Hematopoietic multipotent progenitor cell treated with erythropoietin and hydrocortisone succinate and interleukin-3 and kit ligand, for 15 days (in vitro differentiated cells): Measurements from ENCODE around the gene PDCD1.
"Not testable (repeated sequence)": the region's sequence is repeated elsewhere in the genome, so short reads cannot be mapped to it uniquely, and the experiment has no call there.

Experiments
- DNase-seq: peaks from one replicate; pipeline ENCODE4 v3.0.0-alpha.2; 2015; ENCODE audit warnings: low spot score

The PDCD1 gene

GRCh38 chr2:241833756-241834526 is 24.8 kb downstream of the PDCD1 start:
- not testable (repeated sequence) for DNase-seq

GRCh38 chr2:241833101-241833663 is 25.5 kb downstream of the PDCD1 start:
- no peak for DNase-seq

DNA sequence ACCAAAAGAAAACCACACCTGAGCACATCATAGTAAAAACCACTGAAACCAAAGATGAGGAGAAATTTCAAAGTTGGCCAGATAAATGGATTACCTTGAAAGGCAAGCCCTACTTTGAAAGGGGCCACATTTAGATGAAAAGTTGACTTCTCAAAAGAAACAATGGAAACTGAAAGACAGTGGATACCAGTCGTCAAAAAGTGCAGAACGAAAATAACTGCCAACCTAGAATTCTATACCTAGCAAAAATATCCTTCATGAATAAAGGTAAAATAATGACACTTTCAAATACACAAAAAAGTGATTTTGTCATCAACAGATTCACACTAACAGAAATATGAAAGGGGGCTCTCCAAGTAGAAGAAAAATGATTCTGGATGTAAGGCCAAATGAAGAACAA is 31.3 kb downstream of the PDCD1 start:
- no peak for DNase-seq

GRCh38 chr2:241823531-241824437 is 34.9 kb downstream of the PDCD1 start:
- not testable (repeated sequence) for DNase-seq

DNA sequence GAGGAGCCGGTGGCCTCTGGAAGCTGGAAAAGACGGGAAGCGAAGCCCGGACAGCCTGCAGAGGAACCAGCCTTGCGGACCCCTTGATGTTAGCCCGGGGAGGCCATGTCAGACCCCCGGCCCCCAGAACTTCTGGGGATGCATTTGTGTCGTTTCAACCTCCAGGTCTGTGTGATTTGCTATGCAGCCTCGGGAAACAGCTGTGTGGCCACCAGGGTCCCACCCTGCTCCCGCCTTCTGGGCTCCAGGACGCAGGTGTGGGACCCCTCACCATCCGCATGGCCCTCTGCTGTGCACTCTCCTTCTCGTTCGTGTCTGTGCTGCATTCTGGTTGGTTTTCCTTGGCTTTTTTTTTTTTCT is 36.5 kb downstream of the PDCD1 start:
- DNase-seq: no peak

DNA sequence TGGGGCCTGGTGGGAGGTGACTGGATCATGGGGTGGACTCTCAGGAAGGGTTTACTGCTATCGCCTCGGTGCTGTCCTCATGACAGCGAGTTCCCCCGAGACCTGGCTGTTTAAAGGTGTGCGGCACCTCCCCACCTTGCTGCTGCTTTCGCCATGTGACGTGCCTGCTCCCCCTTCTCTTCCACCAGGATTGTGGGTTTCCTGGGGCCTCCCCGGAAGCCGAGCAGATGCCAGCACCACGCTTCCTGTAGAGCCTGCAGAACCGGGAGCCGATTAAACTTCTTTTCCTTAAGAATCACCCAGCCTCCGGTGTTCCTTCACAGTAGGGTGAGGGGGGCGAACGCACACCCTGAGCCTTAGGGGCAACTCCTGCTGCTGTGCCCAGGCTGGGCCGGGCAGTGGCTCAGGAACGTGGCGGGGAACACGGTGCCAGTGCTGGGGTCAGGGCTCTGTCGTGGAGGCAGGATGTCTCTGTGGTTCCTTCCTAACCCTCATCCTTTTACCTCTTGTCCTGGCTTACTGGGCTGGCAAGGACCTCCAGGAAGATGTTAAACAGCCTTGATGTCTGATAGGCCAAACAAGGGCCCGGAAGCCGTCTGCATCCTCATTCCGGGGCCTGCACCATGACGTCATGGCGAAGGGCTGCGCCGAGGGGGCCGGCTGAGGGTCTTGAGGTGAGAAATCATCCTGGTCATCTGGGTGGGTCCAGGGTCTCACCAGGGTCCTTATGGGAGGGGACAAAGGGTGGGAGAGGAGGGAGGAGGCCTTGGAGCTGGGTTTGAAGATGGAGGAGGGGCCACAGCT is 37.0 kb downstream of the PDCD1 start:
- DNase-seq: no peak

- DNase-seq: no peak
Observed at GRCh38 chr2:241820625-241821384, 37.9 kb downstream of the PDCD1 start.

- DNase-seq: not testable (repeated sequence)
Observed at GRCh38 chr2:241819947-241820624, 38.6 kb downstream of the PDCD1 start.

DNA sequence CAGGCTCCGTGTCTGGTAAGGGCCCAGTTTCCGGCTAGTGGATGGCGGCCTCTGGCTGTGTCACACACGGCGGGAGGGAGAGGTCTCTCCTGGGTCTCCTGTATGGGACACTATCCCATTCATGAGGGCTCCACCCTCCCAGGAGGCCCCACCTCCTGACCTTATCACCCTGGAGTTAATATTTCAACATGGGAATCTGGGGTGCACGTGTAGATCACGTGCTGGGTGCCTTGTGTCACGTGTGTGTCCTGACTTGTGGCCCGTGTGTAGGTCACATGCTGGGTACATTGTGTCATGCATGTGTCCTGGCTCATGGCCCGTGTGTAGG is 39.8 kb downstream of the PDCD1 start:
- DNase-seq: no peak

- no peak for DNase-seq
Observed at GRCh38 chr2:241818229-241818942, 40.3 kb downstream of the PDCD1 start.

DNA sequence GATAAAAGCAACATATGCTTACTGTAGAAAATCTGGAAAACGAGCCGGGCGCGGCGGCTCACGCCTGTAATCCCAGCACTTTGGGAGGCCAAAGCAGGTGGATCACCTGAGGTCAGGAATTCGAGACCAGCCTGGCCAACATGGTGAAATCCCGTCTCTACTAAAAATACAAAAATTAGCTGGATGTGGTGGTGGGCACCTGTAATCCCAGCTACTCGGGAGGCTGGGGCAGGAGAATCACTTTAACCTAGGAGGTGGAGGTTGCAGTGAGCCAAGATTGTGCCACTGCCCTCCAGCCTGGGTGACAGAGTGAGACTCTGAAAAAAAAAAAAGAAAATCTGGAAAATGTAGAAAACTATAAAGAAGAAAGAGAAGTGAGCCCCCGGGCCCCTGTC is 40.9 kb downstream of the PDCD1 start:
- DNase-seq: not testable (repeated sequence)

DNA sequence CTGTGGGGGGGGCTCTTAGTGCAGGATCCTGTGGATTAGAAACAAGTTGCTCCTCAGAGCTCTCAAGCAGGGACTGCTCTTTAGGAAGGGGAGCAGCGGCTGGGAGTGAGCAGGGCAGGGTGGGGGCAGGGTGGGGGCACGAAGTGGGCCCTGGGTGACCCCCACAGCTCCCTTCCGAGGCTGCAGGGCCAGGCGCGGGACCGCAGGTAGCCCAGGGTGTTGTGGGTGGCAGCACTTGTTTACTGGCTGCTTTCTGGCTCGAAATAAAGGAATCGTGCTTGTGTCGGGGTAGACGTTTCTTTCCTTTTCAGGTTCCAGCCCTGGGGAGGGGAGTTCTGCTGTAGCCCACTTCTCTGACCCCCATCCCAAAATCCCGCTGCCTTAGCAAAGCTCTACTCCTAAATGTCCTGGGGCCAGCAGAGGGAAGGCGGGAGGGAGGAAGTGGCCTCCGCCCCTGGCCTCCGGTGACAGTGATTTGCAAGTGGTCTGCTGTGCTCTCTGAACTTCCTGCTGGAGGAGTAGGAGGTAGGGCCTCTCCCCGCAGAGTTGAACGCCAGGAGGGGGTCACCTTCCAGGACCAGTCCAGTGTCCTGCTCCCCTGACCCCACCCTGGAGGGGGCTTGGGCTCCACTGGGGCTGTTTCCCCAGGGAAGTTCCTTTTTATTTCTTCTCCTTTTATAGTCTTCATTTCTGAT is 41.4 kb downstream of the PDCD1 start:
- no peak for DNase-seq

- no peak for DNase-seq
Observed at GRCh38 chr2:241816431-241817121, 42.1 kb downstream of the PDCD1 start.

DNA sequence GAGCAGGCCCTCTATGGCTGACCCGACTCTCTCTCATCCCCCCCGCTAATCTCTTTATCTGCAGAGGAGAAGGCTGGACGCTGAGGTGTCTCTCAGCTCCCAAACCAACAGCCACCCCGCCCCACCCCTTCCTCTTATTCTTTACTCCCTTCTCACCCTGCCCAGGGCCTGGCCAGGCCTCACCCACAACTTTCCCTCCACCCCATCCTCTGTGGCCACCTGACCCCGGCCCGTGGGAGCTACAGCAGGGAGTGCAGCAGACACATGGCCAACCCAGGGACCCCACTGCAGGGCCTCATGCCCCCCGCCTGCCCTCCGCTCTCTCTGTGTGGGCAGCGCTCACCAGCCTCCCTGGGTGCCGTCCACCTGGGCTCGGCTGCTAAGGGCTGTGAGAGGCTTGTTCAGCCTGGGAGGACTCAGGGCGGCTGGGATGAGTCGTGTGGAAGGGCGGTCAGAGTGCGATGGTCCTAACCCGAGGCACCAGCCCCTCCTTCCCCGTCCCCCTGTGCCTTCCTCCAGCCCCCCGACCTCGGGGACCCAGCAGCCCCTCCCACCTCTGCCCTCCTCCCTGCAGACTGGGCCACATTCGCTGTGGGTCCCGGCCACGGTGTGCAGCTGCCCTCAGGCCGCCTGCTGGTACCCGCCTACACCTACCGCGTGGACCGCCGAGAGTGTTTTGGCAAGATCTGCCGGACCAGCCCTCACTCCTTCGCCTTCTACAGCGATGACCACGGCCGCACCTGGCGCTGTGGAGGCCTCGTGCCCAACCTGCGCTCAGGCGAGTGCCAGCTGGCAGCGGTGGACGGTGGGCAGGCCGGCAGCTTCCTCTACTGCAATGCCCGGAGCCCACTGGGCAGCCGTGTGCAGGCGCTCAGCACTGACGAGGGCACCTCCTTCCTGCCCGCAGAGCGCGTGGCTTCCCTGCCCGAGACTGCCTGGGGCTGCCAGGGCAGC is 42.9 kb downstream of the PDCD1 start:
- DNase-seq: no peak

DNA sequence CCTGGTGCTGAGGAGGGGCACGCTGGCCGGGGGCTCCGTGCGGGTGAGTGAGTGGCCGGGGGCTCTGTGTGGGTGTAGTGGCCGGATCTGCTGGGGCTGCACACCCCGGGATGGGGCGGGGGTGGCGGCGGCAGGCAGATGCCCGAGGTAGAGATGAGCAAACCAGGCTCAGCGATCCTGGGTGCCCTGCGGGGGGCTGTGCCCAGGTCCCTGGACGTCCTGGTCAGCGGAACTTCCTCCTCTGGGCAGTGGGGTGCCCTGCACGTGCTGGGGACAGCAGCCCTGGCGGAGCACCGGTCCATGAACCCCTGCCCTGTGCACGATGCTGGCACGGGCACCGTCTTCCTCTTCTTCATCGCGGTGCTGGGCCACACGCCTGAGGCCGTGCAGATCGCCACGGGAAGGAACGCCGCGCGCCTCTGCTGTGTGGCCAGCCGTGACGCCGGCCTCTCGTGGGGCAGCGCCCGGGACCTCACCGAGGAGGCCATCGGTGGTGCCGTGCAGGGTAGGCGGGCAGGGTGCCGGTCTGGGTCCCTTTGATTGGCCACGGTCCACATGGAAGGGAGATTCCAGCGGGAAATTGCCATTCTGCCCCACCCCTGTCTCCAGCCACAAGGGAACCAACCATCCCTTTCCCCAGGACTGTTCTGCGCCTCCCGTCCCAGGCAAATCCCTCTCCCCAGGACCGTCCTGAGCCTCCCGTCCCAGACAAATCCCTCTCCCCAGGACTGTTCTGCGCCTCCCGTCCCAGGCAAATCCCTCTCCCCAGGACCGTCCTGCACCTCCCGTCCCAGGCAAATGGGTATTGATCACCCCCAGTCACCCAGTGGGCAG is 43.8 kb downstream of the PDCD1 start:
- no peak for DNase-seq

DNA sequence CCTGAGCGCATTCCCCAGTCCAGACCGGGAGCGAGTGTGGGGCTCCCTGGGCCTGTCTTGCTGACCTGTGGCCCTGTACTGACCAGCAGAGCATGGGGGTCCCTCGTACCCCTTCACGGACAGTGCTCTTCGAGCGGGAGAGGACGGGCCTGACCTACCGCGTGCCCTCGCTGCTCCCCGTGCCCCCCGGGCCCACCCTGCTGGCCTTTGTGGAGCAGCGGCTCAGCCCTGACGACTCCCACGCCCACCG is 44.4 kb downstream of the PDCD1 start:
- DNase-seq: no peak
